Gastrocnemius medialis (tissue), 4 donors: ENCODE measurements around the gene C1QTNF8. TPM values are rescaled to one million over a fixed set of nuclear protein-coding genes. Genes with fewer than 3 reads are reported as not detected.

ENCODE experiments used
- ATAC-seq, 2 donors: fragments of 150-250 bp; one replicate each; pipeline ENCODE4 v1.9.1; 2016
- DNase-seq, 2 donors: peaks; one replicate each; pipeline ENCODE4 v3.0.0-alpha.2; 2019
- H3K27ac ChIP-seq, 4 donors: fragments of 200-600 bp; sonication (generic); 1 replicate in 1 of 4; 2 replicates in 3 of 4; pipeline ENCODE4 v1.5.1; 2016 to 2018; ENCODE audit warnings: mild to moderate bottlenecking in 2 of 4, moderate library complexity in 1 of 4
- H3K27me3 ChIP-seq, 3 donors: fragments of 200-600 bp; sonication (generic) in 2 of 3; 1 replicate in 1 of 3; 2 replicates in 2 of 3; pipeline versions ENCODE4 v1.5.1 to v1.6.0; 2016 to 2019; ENCODE audit warnings: mild to moderate bottlenecking in 1 of 3, moderate library complexity in 1 of 3
- H3K36me3 ChIP-seq, 2 donors: fragments of 200-600 bp; sonication (generic) in 1 of 2; one replicate each; pipeline ENCODE4 v1.5.1; 2017 to 2018
- H3K4me1 ChIP-seq, 2 donors: fragments of 200-600 bp; sonication (generic) in 1 of 2; one replicate each; pipeline ENCODE4 v1.5.1; 2016 to 2017; ENCODE audit warnings: mild to moderate bottlenecking in 2 of 2
- H3K4me3 ChIP-seq, 4 donors: fragments of 200-600 bp; sonication (generic) in 3 of 4; 1 replicate in 1 of 4; 2 replicates in 3 of 4; pipeline ENCODE4 v1.5.1; 2016 to 2019; ENCODE audit warnings: mild to moderate bottlenecking in 2 of 4
- H3K9me3 ChIP-seq, 3 donors: fragments of 200-600 bp; sonication (generic) in 2 of 3; 1 replicate in 1 of 3; 2 replicates in 2 of 3; pipeline ENCODE4 v1.5.1; 2016 to 2019
- CTCF ChIP-seq, 5 experiments: fragments of 450-650 bp in 3 of 5; fragments of 200-600 bp in 2 of 5; sonication (generic) in 2 of 5; IDR thresholded peaks in 4 of 5; conservative IDR thresholded peaks in 1 of 5; 1 replicate in 4 of 5; 2 replicates in 1 of 5; pipeline ENCODE4 v1.5.1; 2016 to 2019; ENCODE audit warnings: antibody characterized with exemption in 5 of 5, mild to moderate bottlenecking in 3 of 5, moderate library complexity in 3 of 5
- POLR2A ChIP-seq, 2 donors: fragments of 450-650 bp; IDR thresholded peaks; one replicate each; pipeline ENCODE4 v1.6.1; 2017; ENCODE audit warnings: antibody characterized with exemption in 2 of 2, mild to moderate bottlenecking in 2 of 2, moderate library complexity in 2 of 2
- in situ Hi-C, 4 donors: fragments of 200-750 bp; cut with MboI; loops; one replicate each; pipeline versions ENCODE4 v1.15.0 to v1.8.0; 2017; ENCODE audit warnings: low sequenced_read_pairs in 4 of 4
- intact Hi-C: fragments of 100-400 bp; cut with DNase I; formaldehyde crosslinking; loops from one replicate; pipeline ENCODE4 v1.15.1; 2023; ENCODE audit warnings: low total_unique reads
- total RNA-seq, 4 donors: library from RNA; depleted of rRNA; stranded (reverse); fragments of >200 nt; gene quantifications; one replicate each; pipeline versions ENCODE4 v1.1.0 to v1.2.3, GENCODE V29; 2016

C1QTNF8 gene
- total RNA-seq, 4 donors from 2014 or later: not detected

- H3K4me3 ChIP-seq: no peak overlapping the region
- in situ Hi-C loops (no loop called here), intact Hi-C loops (no loop called here)
- H3K36me3 ChIP-seq: no peaks in the 10 kb centered on the region
- ATAC-seq (no peak), DNase-seq (no peak)
- TF ChIP-seq CTCF (IDR thresholded peaks at IDR 0.05 in 4 of 5, conservative IDR thresholded peaks at IDR 0.05 in 1 of 5) (no peak), POLR2A (IDR thresholded peaks at IDR 0.05) (no peak)
- H3K27ac ChIP-seq: no peak overlapping the region
- no peaks in the 10 kb centered on the region for H3K9me3 ChIP-seq
- H3K4me1 ChIP-seq: no peaks in the 10 kb centered on the region
- H3K27me3 ChIP-seq: peaks cover 5 to 12% (median 8%) of the 10 kb centered on the region in 3 donors
Measured at GRCh38 chr16:1125471-1125870, 29.4 kb upstream of the C1QTNF8 start.

GRCh38 chr16:1124795-1125194 is 28.8 kb upstream of the C1QTNF8 start:
- no peak for DNase-seq
- peaks cover 8 to 12% (median 8%) of the 10 kb centered on the region in 3 donors for H3K27me3 ChIP-seq
- TF ChIP-seq CTCF (IDR thresholded peaks at IDR 0.05 in 4 of 5, conservative IDR thresholded peaks at IDR 0.05 in 1 of 5) (no peak), POLR2A (IDR thresholded peaks at IDR 0.05) (no peak)
- H3K4me3 ChIP-seq: no peak overlapping the region
- ATAC-seq: no peak
- no peaks in the 10 kb centered on the region for H3K36me3 ChIP-seq
- no peak overlapping the region for H3K27ac ChIP-seq
- intact Hi-C loops (no loop called here), in situ Hi-C loops (no loop called here)
- H3K9me3 ChIP-seq: no peaks in the 10 kb centered on the region
- no peaks in the 10 kb centered on the region for H3K4me1 ChIP-seq

- TF ChIP-seq POLR2A (IDR thresholded peaks at IDR 0.05): no peak
- TF ChIP-seq CTCF (IDR thresholded peaks at IDR 0.05 in 4 of 5, conservative IDR thresholded peaks at IDR 0.05 in 1 of 5): no peak
- Histone ChIP-seq H3K36me3 (no peaks in the 10 kb centered on the region), H3K9me3 (no peaks in the 10 kb centered on the region), H3K4me1 (no peaks in the 10 kb centered on the region), H3K27me3 (peaks cover 8 to 12% (median 8%) of the 10 kb centered on the region in 3 donors), H3K27ac (no peak overlapping the region), H3K4me3 (no peak overlapping the region)
- no peak for ATAC-seq
- in situ Hi-C loops (no loop called here), intact Hi-C loops (no loop called here)
- DNase-seq: no peak
Measured at GRCh38 chr16:1124291-1124690, 28.2 kb upstream of the C1QTNF8 start.

- TF ChIP-seq POLR2A (IDR thresholded peaks at IDR 0.05) (no peak), CTCF (IDR thresholded peaks at IDR 0.05 in 4 of 5, conservative IDR thresholded peaks at IDR 0.05 in 1 of 5) (no peak)
- H3K9me3 ChIP-seq: no peaks in the 10 kb centered on the region
- in situ Hi-C loops (no loop called here), intact Hi-C loops (no loop called here)
- H3K36me3 ChIP-seq: no peaks in the 10 kb centered on the region
- no peak for ATAC-seq
- peaks cover 8 to 15% (median 8%) of the 10 kb centered on the region in 3 donors for H3K27me3 ChIP-seq
- H3K4me3 ChIP-seq: no peak overlapping the region
- DNase-seq: no peak
- H3K4me1 ChIP-seq: no peaks in the 10 kb centered on the region
- H3K27ac ChIP-seq: no peak overlapping the region
Measured at GRCh38 chr16:1123525-1124230, 27.6 kb upstream of the C1QTNF8 start.

GRCh38 chr16:1122398-1122765 is 26.3 kb upstream of the C1QTNF8 start:
- intact Hi-C loops: no loop called here
- TF ChIP-seq POLR2A (IDR thresholded peaks at IDR 0.05) (no peak), CTCF (IDR thresholded peaks at IDR 0.05 in 4 of 5, conservative IDR thresholded peaks at IDR 0.05 in 1 of 5) (no peak)
- in situ Hi-C loops: no loop called here

More at GRCh38 chr16:1122398-1122765, 26.3 kb upstream of the C1QTNF8 start:
- Histone ChIP-seq H3K4me1 (no peaks in the 10 kb centered on the region), H3K27ac (no peak overlapping the region), H3K9me3 (no peaks in the 10 kb centered on the region), H3K27me3 (peaks cover 10 to 21% (median 14%) of the 10 kb centered on the region in 3 donors), H3K4me3 (no peak overlapping the region), H3K36me3 (no peaks in the 10 kb centered on the region)
- no peak for ATAC-seq
- no peak for DNase-seq
